HEK293 (cell line): ENCODE measurements around the gene CCDC78.
A peak's percentile ranks its signal among the peaks of the same experiment; 100 is the strongest.

Experiments
- CTCF ChIA-PET: fragments of 350-600 bp; formaldehyde crosslinking; extraction: SDS; loops from one replicate; lab custom pipeline; 2021; ENCODE audit warnings: antibody characterized with exemption; lab: Yijun Ruan, JAX
- POLR2A ChIA-PET: fragments of 300-600 bp; formaldehyde crosslinking; extraction: SDS; loops from one replicate; lab custom pipeline; 2020; ENCODE audit warnings: antibody characterized with exemption, inconsistent platforms; lab: Yijun Ruan, JAX
- H3K27ac ChIP-seq: fragments of 200-500 bp; sonication (Bioruptor generic); 2 replicates; pipeline ENCODE4 v1.5.1; 2014; ENCODE audit warnings: low read depth, low read length, control low read depth, inconsistent platforms; ENCODE audit errors: extremely low read depth
- H3K36me3 ChIP-seq, 2 experiments: fragments of 200-500 bp in 1 of 2; sonication (Bioruptor generic) in 1 of 2; 1 replicate in 1 of 2; 2 replicates in 1 of 2; pipeline ENCODE4 v1.5.1; 2014 to 2017; ENCODE audit warnings: inconsistent platforms in 2 of 2, low read length in 2 of 2; ENCODE audit not compliant: control insufficient read depth in 2 of 2, insufficient read depth in 1 of 2
- H3K4me1 ChIP-seq: fragments of 200-500 bp; sonication (Bioruptor generic); 2 replicates; pipeline ENCODE4 v1.5.1; 2014; ENCODE audit warnings: mild to moderate bottlenecking, low read length, inconsistent platforms; ENCODE audit not compliant: control insufficient read depth, insufficient read depth
- H3K4me3 ChIP-seq: 2 replicates; pipeline ENCODE4 v1.5.1; 2011; ENCODE audit warnings: low read depth, mild to moderate bottlenecking, control low read depth, low read length, moderate library complexity
- H3K9me3 ChIP-seq: fragments of 200-500 bp; sonication (Bioruptor generic); 2 replicates; pipeline ENCODE4 v1.5.1; 2014; ENCODE audit warnings: low read depth, low read length, inconsistent platforms; ENCODE audit not compliant: control insufficient read depth, insufficient read depth
- EGR2 ChIP-seq: fragments of 450-650 bp; formaldehyde crosslinking; IDR thresholded peaks from 2 replicates; pipeline ENCODE4 v1.5.1; 2016; ENCODE audit warnings: low read depth, missing biosample characterization, missing genetic modification characterization
- FEZF1 ChIP-seq: fragments of 450-650 bp; formaldehyde crosslinking; IDR thresholded peaks from 2 replicates; pipeline ENCODE4 v1.5.1; 2016; ENCODE audit warnings: missing biosample characterization, missing genetic modification characterization
- KLF9 ChIP-seq: fragments of 450-650 bp; formaldehyde crosslinking; IDR thresholded peaks from 2 replicates; pipeline ENCODE4 v1.5.1; 2016; ENCODE audit warnings: missing biosample characterization, missing genetic modification characterization, low read depth
- MYNN ChIP-seq: fragments of 450-650 bp; formaldehyde crosslinking; IDR thresholded peaks from 2 replicates; pipeline ENCODE4 v1.5.1; 2016; ENCODE audit warnings: missing biosample characterization, missing genetic modification characterization, borderline replicate concordance
- PRDM2 ChIP-seq: fragments of 450-650 bp; formaldehyde crosslinking; IDR thresholded peaks from 2 replicates; pipeline ENCODE4 v1.5.1; 2016; ENCODE audit warnings: missing biosample characterization, missing genetic modification characterization, borderline replicate concordance
- YY2 ChIP-seq: fragments of 450-650 bp; formaldehyde crosslinking; IDR thresholded peaks from 2 replicates; pipeline ENCODE4 v1.5.1; 2016; ENCODE audit warnings: missing biosample characterization, missing genetic modification characterization
- ZBTB21 ChIP-seq: fragments of 450-650 bp; formaldehyde crosslinking; IDR thresholded peaks from 2 replicates; pipeline ENCODE4 v1.5.1; 2017; ENCODE audit warnings: missing biosample characterization, missing genetic modification characterization
- ZBTB48 ChIP-seq: fragments of 450-650 bp; formaldehyde crosslinking; IDR thresholded peaks from 2 replicates; pipeline ENCODE4 v1.5.1; 2016; ENCODE audit warnings: missing biosample characterization, missing genetic modification characterization
- ZBTB49 ChIP-seq: fragments of 450-650 bp; formaldehyde crosslinking; IDR thresholded peaks from 2 replicates; pipeline ENCODE4 v1.5.1; 2016; ENCODE audit warnings: missing biosample characterization, missing genetic modification characterization, low read depth
- ZNF10 ChIP-seq: fragments of 450-650 bp; formaldehyde crosslinking; IDR thresholded peaks from 2 replicates; pipeline ENCODE4 v1.5.1; 2017; ENCODE audit warnings: missing biosample characterization, missing genetic modification characterization
- ZNF133 ChIP-seq: fragments of 450-650 bp; formaldehyde crosslinking; IDR thresholded peaks from 2 replicates; pipeline ENCODE4 v1.5.1; 2016; ENCODE audit warnings: missing biosample characterization, missing genetic modification characterization
- ZNF140 ChIP-seq: fragments of 450-650 bp; formaldehyde crosslinking; IDR thresholded peaks from 2 replicates; pipeline ENCODE4 v1.5.1; 2016; ENCODE audit warnings: missing biosample characterization, missing genetic modification characterization
- ZNF280C ChIP-seq: fragments of 450-650 bp; formaldehyde crosslinking; IDR thresholded peaks from 2 replicates; pipeline ENCODE4 v1.5.1; 2016; ENCODE audit warnings: missing biosample characterization, missing genetic modification characterization
- ZNF311 ChIP-seq: fragments of 450-650 bp; formaldehyde crosslinking; IDR thresholded peaks from 2 replicates; pipeline ENCODE4 v1.5.1; 2017; ENCODE audit warnings: missing biosample characterization, missing genetic modification characterization, borderline replicate concordance
- ZNF37A ChIP-seq: fragments of 450-650 bp; IDR thresholded peaks from 2 replicates; pipeline ENCODE4 v1.5.1; 2018; ENCODE audit warnings: missing biosample characterization, missing genetic modification characterization
- ZNF394 ChIP-seq: fragments of 450-650 bp; formaldehyde crosslinking; IDR thresholded peaks from 2 replicates; pipeline ENCODE4 v1.5.1; 2016; ENCODE audit warnings: missing biosample characterization, missing genetic modification characterization, mild to moderate bottlenecking, moderate library complexity, borderline replicate concordance
- ZNF501 ChIP-seq: fragments of 450-650 bp; formaldehyde crosslinking; IDR thresholded peaks from 2 replicates; pipeline ENCODE4 v1.5.1; 2016; ENCODE audit warnings: missing biosample characterization, missing genetic modification characterization
- ZNF530 ChIP-seq: fragments of 450-650 bp; formaldehyde crosslinking; IDR thresholded peaks from 2 replicates; pipeline ENCODE4 v1.5.1; 2016; ENCODE audit warnings: low read depth, missing biosample characterization, missing genetic modification characterization
- ZNF548 ChIP-seq: fragments of 450-650 bp; formaldehyde crosslinking; IDR thresholded peaks from 2 replicates; pipeline ENCODE4 v1.5.1; 2016; ENCODE audit warnings: missing biosample characterization, missing genetic modification characterization
- ZNF626 ChIP-seq: fragments of 450-650 bp; sonication (Bioruptor Pico); formaldehyde crosslinking; IDR thresholded peaks from 2 replicates; pipeline ENCODE4 v1.5.1; 2018; ENCODE audit warnings: missing biosample characterization, missing genetic modification characterization, inconsistent platforms

The CCDC78 gene

GRCh38 chr16:739560-740458 is 13.6 kb upstream of the CCDC78 start (continued):
- no peak for TF ChIP-seq FEZF1 (tag by site-specific recombination)
- no peak for TF ChIP-seq ZNF280C (tag by site-specific recombination)
- no peak for TF ChIP-seq ZNF37A (tag by site-specific recombination)
- TF ChIP-seq ZNF394 (tag by site-specific recombination), result no peak
- peak; percentile 31; the same call in 1 of the 2 replicates for TF ChIP-seq KLF9
- no peak for TF ChIP-seq ZBTB21 (tag by site-specific recombination)
- TF ChIP-seq ZNF140, result no peak
- no peak for TF ChIP-seq MYNN (tag by site-specific recombination)
- no peak for TF ChIP-seq ZNF530
- no peak for TF ChIP-seq ZNF10 (tag by site-specific recombination)
- no peak for TF ChIP-seq ZBTB49
- TF ChIP-seq PRDM2 (tag by site-specific recombination), result 0 out of 2 replicates have a peak, but pooled peaks have one; percentile 45
- TF ChIP-seq ZBTB48 (tag by site-specific recombination), result peak; percentile 19; the same call in 1 of the 2 replicates
- TF ChIP-seq ZNF133 (tag by site-specific recombination), result no peak

- 0 out of 2 replicates have a peak, but pooled peaks cover 2% of the 10 kb centered on the region for H3K4me1 ChIP-seq
- no peak overlapping the region for H3K27ac ChIP-seq
- H3K9me3 ChIP-seq, result no peaks in the 10 kb centered on the region
- CTCF ChIA-PET, result interaction anchor here (0.6 to 1.3 kb wide), 3 partner anchors 17 to 283 kb away, joined by 3 to 5 read pairs (median 4); no protein-coding TSS in a partner anchor
- POLR2A ChIA-PET, result interaction anchor here (1.9 kb wide), 1 partner anchor 9 kb away, joined by 4 read pairs; no protein-coding TSS in a partner anchor
- H3K4me3 ChIP-seq, result no peak overlapping the region
- peaks cover 6 to 63% of the 10 kb centered on the region in 2 experiments; a peak in 2 of 3 replicates for H3K36me3 ChIP-seq
- TF ChIP-seq ZNF311 (tag by site-specific recombination), result no peak
- no peak for TF ChIP-seq YY2
- TF ChIP-seq ZNF548 (tag by site-specific recombination), result no peak
- TF ChIP-seq ZNF501 (tag by site-specific recombination), result no peak
- no peak for TF ChIP-seq ZNF280C (tag by site-specific recombination)
- no peak for TF ChIP-seq EGR2 (tag by site-specific recombination)
- no peak for TF ChIP-seq ZNF626 (tag by site-specific recombination)
Measured at GRCh38 chr16:736936-737481, 10.8 kb upstream of the CCDC78 start.
